Stimulated activated CD4-positive, alpha-beta T cell treated with anti-CD3 and anti-CD28 coated beads, Interleukin-15, amount 100 ng/mL, for 48 hours (primary cell): Measurements from ENCODE around the gene SGPL1.

ENCODE experiments used
- DNase-seq, 2 donors: peaks; one replicate each; pipeline ENCODE4 v3.0.0-alpha.2; 2020; ENCODE audit warnings: low read depth in 2 of 2

Gene SGPL1

DNA sequence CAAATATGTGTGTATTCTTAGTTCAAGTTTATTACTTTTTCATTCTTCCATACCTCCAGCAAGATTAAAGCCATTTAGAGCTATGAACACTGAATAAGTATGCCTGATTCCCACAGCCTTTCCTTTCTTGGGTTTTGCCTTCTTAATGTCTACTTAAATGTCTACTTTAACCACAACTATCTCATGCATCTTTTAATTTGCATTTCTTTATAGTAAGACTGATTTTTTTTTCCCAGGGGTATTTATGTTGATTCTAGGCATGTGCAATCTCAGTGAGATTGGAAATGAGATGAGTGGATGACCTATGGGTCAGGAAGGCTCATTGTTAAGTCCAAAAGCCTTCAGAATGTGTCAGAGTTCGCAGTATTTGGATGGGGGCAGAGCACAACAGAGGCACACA lies 69.0 kb downstream of the SGPL1 start:
- DNase-seq, result no peak

DNA sequence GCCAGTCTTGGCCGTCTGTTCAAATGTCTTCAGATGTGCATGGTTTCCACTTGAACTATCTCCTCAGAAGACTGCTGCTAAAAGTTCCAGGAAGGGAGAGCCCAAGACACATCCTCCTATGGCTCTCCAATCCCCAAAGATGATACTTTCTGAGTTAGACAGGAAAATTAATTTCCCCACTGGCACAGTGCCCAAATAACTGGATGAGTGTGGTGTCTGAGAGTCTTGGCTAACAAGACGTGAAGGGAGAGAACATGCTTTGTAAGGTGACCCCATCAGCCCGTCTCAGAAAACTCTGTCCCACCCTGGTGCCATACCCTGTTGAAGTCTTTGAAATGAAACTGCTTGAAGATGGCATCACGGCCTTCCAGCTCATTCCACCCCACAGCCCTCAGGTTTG lies 69.7 kb downstream of the SGPL1 start:
- no peak for DNase-seq

DNA sequence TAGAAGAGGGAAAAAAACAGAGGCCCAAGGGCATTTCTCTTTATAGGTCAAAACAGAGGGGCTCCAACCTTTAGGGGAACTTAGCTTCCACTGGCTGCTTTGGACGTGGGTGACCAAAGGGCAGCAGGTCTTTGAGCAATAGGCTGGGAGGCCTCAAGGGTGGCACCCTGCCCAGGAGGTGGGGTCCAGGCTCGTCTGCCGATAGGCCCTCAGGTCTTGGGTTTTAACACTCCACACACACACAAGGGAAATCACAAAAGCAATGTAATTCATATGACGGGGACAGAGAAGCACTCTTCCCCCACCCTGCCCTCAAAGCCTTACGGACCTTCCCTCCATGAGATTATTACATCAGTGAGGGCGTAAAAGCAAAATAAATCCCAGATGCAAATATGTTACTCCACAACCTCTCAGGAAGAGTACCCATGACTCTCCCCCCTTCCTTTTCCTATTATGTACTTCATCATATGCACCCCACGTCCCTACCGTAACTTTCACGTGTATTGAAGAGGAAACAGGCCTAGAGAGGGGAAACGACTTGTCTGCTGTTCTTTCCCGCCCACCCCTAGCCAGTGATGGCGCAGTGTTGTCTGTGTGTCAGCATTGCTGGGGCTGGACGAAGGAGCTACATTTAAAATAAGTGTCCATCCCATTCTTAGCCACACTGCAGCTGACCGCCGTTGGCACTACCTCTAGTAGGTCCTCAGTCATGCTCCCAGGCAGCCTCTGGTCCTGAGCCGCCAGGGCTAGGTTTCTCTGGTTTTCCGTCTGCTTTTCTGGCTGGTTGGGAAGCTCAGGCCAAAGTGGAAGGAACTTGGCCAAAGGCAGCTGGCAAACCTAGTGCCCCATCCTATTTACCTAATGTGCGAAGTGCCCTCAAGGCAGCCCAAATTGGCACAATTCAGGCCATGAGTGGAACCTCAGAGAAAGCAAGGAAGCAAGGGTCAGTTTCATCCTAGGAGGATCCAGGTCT lies 70.5 kb downstream of the SGPL1 start:
- no peak for DNase-seq

DNA sequence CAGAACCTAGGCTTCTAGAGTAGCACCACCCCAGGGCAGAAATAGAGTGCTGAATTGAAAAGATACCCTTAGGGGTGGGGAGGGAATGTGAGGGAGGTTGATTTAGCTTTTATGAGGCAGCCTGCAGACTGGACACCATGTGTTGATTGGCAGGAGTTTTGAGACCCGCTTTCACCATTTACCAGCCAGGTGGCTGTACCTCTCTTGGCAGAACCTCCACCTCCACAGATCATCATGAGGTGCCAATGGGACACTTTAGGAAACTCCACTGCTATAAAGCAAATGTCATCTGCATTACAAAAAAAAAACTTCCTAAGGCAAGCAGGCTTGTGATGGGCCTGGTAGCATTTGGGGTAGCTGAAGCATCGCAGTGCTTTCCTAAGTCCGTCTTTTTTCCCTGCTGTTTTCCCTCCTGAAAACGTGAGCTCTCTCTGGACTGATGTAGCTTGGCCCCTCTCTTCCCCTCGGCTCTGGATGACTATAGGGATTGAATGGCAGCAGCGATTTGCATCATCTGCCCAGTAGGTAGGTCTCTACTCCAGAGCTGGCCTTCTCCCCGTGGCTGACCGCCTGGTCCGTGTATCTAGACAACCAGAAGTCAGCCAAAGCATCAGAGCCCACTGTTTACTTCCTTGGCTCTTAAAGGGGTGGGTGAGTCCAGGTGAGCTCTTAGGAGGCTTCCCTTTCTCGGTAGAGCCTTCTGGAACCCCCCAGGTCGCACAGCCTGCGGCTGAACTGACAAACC lies 71.3 kb downstream of the SGPL1 start:
- no peak for DNase-seq

DNA sequence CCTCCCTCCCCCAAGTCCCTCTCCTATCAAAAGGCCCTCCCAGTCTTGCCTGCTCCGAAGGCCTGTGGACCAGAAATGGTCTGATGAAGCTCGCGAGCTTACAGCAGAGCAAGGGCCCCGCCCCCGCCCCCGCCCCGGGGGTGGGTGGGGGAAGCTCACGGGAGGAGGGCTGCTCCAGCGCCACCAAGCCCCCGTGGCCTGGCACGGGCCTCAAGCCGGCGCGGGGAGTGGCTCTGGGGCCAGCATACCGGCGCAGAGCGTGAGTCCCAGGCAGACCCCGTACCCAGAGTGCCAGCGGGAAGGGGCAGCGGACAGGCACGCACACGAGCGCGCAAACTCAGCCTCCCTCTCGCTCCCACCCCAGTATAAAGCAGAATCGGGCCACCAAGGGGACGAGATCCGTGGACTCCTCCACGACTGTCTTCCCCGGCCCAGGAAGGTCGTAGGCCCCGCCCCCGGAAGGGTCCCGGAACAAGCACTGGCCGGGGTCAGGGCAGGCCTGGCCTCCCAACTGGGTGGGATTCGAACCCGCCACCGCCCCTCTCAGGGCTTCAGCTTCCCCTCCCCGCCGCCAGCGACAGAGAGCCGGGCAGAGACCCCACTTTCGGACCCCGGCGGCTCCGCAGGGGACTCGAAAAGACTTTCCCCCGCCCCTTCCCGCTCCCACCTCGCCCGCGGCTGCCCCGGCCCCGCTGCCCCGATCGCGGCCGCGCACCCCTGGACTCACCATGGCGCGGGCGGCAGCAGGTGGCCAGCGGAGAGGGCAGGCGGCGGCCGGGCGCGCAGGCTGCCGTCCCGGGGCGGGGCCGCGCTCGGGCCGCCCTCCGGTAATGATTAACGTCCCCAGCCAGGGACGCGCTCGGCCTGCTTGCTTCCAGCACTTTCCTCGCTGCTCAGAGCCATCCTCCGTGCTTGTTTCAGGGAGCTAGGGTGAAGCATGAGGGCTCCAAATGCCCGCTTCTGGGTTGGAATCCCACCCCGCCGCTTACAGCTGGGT lies 72.4 kb downstream of the SGPL1 start, which contains the start of gene PCBD1:
Gene PCBD1, minus strand, starts transcription at position 762 of the 997 bp plus-strand sequence. Its CDS starts 32 bp downstream, at position 730.
- DNase-seq, result peak in 1 of 2 donors; percentile 65

DNA sequence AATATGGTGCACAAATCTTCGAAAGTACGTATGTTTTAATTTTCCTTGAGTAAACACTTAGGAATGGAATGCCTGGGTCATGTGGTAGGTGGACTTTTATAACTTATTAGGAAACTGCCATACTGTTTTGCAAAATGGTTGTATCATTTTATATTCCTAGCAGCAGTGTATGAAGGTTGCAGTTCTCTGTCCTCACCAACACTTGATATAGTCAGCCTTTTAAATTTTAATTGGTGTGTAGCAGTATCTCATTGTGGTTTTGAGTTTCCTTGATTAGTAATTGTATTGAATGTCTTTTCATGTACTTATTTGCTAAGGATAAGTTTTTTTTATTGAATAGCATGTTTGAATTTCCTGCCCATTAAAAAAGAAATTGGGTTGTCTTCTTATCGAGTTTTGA lies 73.5 kb downstream of the SGPL1 start:
- no peak for DNase-seq

DNA sequence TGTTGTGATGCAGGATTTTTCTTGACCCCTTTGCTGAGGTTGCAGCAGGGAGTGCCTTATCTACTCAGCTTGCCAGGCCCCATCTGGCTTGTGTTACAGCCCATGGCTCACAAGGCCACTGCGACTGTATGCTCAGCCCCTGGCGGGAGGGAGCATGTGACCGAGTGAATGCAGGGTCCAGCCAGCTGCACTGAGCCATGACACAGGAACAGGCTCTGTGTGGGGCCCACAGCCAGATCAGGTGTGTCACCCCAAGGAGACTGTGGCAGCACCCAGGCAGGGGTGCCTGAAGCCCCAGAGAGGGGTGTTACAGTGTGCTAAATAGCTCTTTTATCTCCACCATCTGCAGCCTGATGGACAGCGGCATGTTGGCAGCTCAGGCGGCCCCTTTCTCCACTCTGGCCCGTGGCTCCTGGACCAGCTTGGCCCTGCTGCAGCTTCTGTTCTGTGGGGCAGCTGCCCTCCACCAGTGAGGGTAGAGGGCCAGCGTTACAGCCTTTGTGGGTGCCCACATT lies 75.2 kb downstream of the SGPL1 start:
- DNase-seq, result no peak

GRCh38 chr10:70891627-70892026 lies 75.9 kb downstream of the SGPL1 start:
- no peak for DNase-seq

DNA sequence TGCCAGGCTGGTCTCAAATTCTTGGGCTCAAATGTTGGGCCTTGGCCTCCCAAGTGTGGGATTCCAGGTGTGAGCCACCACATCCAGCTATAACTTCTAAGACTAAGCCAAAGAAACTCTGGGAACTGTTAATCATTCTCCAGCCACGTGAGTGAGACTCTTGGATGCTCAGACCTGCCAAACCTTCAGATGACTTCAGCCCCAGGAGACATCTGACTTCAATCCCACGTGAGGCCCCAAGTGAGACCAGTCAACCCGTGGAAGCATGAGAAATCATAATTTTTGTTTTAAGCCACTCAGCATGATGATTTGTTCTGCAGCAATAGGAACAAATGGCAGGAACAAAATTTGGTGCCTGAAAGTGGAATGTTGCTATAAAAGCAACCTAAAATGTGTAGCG lies 76.9 kb downstream of the SGPL1 start:
- no peak for DNase-seq

DNA sequence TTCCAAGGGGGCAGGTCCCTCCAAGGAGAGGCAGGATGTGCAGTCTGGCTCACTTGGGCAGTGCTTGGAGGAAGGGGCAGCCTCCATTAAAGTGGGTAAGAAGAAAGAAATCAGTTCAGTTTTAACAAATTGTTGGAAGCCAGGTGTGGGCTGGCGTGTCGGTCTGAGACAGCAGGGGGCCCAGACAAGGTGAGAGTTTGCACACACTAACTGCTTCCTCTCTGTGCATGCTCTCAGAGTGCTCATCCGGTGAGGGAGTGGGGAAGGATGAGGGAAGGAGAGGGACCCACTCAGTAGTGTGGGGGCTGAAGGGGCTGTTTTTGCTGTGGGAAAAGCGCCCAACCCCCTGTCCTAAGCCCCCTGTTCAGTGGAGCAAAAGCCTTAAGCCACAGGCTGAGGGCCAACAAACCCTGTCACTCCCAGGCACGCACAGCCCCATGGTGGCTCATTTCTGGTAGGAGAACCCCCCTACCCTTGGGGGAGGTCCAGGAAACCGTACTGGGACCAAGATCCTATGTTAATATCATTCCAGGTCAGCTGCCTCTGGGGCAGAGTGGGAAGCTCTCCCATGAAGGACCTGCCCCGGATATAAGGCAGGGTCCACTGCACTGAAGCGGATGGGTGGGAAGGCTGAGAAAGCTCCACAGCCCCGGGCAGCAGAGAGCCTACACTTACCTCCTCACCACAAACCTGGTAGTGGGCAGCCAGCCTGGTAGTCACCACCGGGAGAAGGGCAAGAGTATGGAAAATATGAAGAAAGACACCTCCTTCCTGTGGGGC lies 77.7 kb downstream of the SGPL1 start:
- no peak for DNase-seq

DNA sequence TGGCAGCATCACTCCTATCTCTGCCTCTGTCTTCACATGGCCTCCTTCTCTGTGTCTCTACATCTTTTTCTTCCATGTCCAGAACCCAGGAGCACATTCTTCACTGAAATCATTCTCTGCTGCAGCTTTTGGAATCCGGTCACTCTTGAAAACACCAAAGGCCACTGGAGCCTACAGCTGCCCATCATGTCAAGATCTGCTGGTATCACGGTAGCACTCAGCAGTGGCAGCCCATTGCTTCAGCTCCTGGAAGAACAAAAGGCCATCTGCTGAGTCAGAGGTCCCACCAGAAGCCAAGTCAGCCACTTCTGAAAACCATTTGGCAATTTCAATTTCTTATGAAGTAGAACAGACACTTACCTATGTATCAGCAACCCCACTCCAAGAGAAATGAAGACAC lies 78.7 kb downstream of the SGPL1 start:
- DNase-seq, result no peak

DNA sequence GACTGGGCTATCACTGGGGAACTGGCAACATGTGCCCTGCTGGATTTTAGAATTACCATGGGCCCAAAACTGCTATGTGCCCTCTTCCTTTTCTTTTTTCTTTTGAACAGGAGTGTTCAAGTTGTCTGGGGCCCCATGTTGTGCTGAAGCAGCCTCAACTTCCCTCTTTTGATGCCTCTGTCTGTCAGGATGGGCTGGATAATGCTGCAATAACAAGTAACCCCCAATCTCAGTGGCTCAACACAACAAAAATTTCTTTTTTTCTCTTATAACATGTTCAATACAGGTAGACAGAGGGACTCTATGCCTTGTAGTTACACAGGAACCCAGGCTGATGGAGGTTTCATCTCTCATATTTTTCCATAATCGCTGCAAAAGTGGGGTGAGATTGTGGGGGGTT lies 80.8 kb downstream of the SGPL1 start:
- no peak for DNase-seq

GRCh38 chr10:70898687-70899086 lies 82.9 kb downstream of the SGPL1 start:
- DNase-seq, result no peak

GRCh38 chr10:70899096-70899495 lies 83.3 kb downstream of the SGPL1 start:
- DNase-seq, result no peak

DNA sequence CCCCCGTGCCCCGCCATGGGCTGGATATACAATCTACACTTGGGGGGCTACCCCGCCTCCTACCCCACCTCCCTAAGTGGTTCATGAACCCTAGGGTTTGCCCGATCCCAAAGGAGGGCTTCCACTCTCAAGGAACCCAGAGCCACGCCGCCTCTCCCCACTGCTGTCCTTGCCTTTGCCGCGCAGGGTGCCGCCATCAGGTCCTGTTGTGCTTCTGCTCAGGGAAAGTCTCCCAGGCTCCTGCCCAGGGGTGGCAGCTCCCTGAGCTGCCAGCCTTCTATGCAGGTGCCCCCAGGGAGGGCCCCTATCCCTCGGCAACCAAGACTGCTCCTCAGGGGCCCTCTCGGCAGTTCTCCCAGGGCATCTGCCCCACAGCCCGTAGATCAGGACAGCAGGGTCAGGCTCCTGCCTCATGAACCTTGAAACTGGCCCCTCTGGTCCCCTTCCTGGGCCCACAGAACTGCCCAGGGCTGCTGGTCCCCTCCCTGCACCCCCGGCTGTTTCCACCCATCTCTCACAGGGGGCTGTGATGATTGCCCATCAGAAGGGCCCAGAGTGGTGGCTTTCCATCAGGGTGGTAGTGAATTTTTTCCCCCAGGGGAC lies 85.6 kb downstream of the SGPL1 start:
- DNase-seq, result no peak

- no peak for DNase-seq
Measured at GRCh38 chr10:70902661-70903261, 87.0 kb downstream of the SGPL1 start.

GRCh38 chr10:70903262-70903921 lies 87.6 kb downstream of the SGPL1 start:
- no peak for DNase-seq

GRCh38 chr10:70905071-70906021 lies 89.6 kb downstream of the SGPL1 start:
- DNase-seq, result no peak
